Activated CD8-positive, alpha-beta T cell treated with anti-CD3 and anti-CD28 coated beads for 36 hours (primary cell): ENCODE measurements around the gene CKAP4. TPM values are rescaled to one million over a fixed set of nuclear protein-coding genes. Genes with fewer than 3 reads are reported as not detected.

Source experiments
- total RNA-seq, 2 experiments: library from RNA; stranded (reverse); gene quantifications; one replicate each; pipeline ENCODE4 v1.2.3, GENCODE V29; 2021

Gene CKAP4
- total RNA-seq, 2 experiments from 2014 or later = 15.2 to 16.3 TPM

Other genes with a start within 250 kb of the CKAP4 start
- gene NUAK1, start 109.1 kb downstream of the CKAP4 start, total RNA-seq = not detected
- gene TCP11L2, start 54.7 kb upstream of the CKAP4 start, total RNA-seq = 10 to 100 TPM; 11.9 to 13.2 TPM
- gene POLR3B, start 109.7 kb upstream of the CKAP4 start, total RNA-seq = 1 to 10 TPM; 8.3 to 9.5 TPM